Measurements from ENCODE around the gene WDR13.

WDR13 gene

DNA sequence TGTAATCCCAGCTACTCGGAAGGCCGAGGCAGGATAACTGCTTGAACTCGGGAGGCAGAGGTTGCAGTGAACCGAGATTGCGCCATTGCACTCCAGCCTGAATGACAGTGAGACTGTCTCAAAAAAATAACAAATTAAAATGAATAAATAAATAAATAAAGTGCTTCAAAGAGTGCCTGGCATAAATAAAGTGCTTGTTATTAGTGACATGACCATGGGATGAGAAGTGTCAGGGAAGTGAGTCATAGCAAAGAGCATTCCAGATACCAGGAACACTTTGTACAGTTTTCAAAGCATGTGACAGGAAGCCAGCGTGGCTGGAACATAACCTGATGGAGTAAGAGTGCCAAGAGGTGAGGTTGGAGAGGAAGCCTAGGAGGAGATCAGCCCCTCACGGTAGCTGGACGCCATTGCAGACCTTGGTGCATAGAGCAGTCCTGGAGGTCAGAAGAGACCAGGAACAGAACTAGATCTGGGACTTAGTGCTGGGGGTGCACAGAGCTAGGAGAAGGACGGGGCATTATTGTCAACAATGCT lies 6.0 kb upstream of the WDR13 start:
- Histone ChIP-seq H3K9me3 (ENCODE audit: control insufficient read depth in 1 of 2, low read length in 2 of 2) (no peaks in the 10 kb centered on the region), H3K9ac (ENCODE audit: low read depth in 1 of 2, low read length in 2 of 2) (no peak overlapping the region), H3K4me3 (ENCODE audit: low read depth in 1 of 2, low read length in 2 of 2) (no peak overlapping the region), H3K4me1 (ENCODE audit: control insufficient read depth in 1 of 2, insufficient read depth in 2 of 2, low read length in 2 of 2) (peaks cover 0 to 2% of the 10 kb centered on the region in 2 donors), H3K27me3 (ENCODE audit: control insufficient read depth in 1 of 2, insufficient read depth in 2 of 2, low read length in 2 of 2) (no peaks in the 10 kb centered on the region), H3K36me3 (ENCODE audit: control insufficient read depth in 1 of 2, insufficient read depth in 2 of 2, low read length in 2 of 2) (no peaks in the 10 kb centered on the region), H3K27ac (ENCODE audit: low read depth, low read length) (no peak overlapping the region)

DNA sequence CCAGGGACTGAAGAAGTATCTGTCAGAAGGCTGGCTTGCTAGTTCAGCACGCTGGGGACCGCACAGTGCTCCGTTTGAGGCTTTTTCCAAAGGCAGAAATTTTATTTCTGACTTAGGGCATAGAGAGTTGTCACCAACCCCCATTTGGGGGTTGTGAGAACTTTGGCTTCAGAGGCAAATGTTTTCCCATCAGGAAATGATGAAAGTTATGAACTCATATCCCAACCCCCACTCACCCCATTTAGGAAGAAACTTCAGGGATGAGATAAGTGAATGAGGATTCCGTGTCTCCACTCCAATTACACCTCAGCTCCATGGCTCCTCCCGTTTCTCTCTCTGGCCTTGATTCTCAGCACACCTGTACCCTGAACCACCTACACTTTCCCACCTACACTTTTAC lies 4.3 kb upstream of the WDR13 start:
- Histone ChIP-seq H3K27ac (ENCODE audit: low read depth, low read length) (no peak overlapping the region), H3K4me1 (ENCODE audit: control insufficient read depth in 1 of 2, insufficient read depth in 2 of 2, low read length in 2 of 2) (peaks cover 0 to 2% of the 10 kb centered on the region in 2 donors), H3K36me3 (ENCODE audit: control insufficient read depth in 1 of 2, insufficient read depth in 2 of 2, low read length in 2 of 2) (no peaks in the 10 kb centered on the region)

DNA sequence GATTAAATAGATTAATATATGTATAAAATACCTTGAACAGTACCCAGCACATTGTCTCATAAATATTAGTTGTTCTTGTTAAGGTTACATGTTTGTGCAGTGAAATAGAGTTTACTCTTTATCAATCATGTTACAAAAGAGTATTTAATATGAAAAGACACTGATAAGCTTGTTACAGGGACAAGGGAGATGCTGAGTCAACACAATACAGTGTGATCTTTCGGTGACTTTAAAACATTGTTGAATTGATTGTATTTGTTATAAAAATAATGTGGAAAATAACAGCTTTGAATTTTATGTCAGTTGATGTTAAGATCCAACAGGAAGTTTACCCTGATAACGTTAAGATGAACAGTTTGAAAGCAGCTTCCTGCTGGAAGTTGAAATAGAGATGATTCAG lies 1.4 kb upstream of the WDR13 start:
- H3K27me3 ChIP-seq (ENCODE audit: control insufficient read depth in 1 of 2, insufficient read depth in 2 of 2, low read length in 2 of 2): no peaks in the 10 kb centered on the region
- no peaks in the 10 kb centered on the region for H3K9me3 ChIP-seq (ENCODE audit: control insufficient read depth in 1 of 2, low read length in 2 of 2)
- no peak overlapping the region for H3K9ac ChIP-seq (ENCODE audit: low read depth in 1 of 2, low read length in 2 of 2)
- H3K36me3 ChIP-seq (ENCODE audit: control insufficient read depth in 1 of 2, insufficient read depth in 2 of 2, low read length in 2 of 2): peaks cover 3 to 21% of the 10 kb centered on the region in 2 donors
- H3K4me3 ChIP-seq (ENCODE audit: low read depth in 1 of 2, low read length in 2 of 2): no peak overlapping the region
- peaks cover 5 to 7% of the 10 kb centered on the region in 2 donors for H3K4me1 ChIP-seq (ENCODE audit: control insufficient read depth in 1 of 2, insufficient read depth in 2 of 2, low read length in 2 of 2)
- no peak overlapping the region for H3K27ac ChIP-seq (ENCODE audit: low read depth, low read length)

More for the DNA sequence above, 4.3 kb upstream of the WDR13 start:
- H3K27me3 ChIP-seq (ENCODE audit: control insufficient read depth in 1 of 2, insufficient read depth in 2 of 2, low read length in 2 of 2): no peaks in the 10 kb centered on the region
- H3K9me3 ChIP-seq (ENCODE audit: control insufficient read depth in 1 of 2, low read length in 2 of 2): no peaks in the 10 kb centered on the region
- no peak overlapping the region for H3K4me3 ChIP-seq (ENCODE audit: low read depth in 1 of 2, low read length in 2 of 2)
- no peak overlapping the region for H3K9ac ChIP-seq (ENCODE audit: low read depth in 1 of 2, low read length in 2 of 2)

DNA sequence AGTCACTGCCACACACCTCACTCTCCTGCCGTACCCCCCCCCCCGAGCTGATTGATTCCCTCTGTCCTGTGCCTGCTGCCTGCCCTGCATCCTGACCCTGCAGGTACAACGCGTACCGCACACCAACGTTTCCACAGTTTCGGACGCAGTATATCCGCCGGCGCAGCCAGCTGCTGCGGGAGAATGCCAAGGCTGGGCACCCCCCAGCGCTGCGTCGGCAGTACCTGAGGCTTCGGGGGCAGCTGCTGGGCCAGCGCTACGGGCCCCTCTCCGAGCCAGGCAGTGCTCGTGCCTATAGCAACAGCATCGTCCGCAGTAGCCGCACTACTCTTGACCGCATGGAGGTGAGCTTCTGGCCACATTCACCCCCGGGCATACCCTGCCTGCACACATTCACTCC lies 1.3 kb downstream of the WDR13 start:
- H3K9me3 ChIP-seq (ENCODE audit: control insufficient read depth in 1 of 2, low read length in 2 of 2): no peaks in the 10 kb centered on the region
- H3K27ac ChIP-seq (ENCODE audit: low read depth, low read length): peak overlapping the region; percentile 96
- H3K27me3 ChIP-seq (ENCODE audit: control insufficient read depth in 1 of 2, insufficient read depth in 2 of 2, low read length in 2 of 2): no peaks in the 10 kb centered on the region
- H3K9ac ChIP-seq (ENCODE audit: low read depth in 1 of 2, low read length in 2 of 2): peak overlapping the region; percentile 32 to 81
- peaks cover 3 to 38% of the 10 kb centered on the region in 2 donors for H3K36me3 ChIP-seq (ENCODE audit: control insufficient read depth in 1 of 2, insufficient read depth in 2 of 2, low read length in 2 of 2)
- peak overlapping the region; percentile 79 to 89 for H3K4me3 ChIP-seq (ENCODE audit: low read depth in 1 of 2, low read length in 2 of 2)
- H3K4me1 ChIP-seq (ENCODE audit: control insufficient read depth in 1 of 2, insufficient read depth in 2 of 2, low read length in 2 of 2): peaks cover 5 to 7% of the 10 kb centered on the region in 2 donors

DNA sequence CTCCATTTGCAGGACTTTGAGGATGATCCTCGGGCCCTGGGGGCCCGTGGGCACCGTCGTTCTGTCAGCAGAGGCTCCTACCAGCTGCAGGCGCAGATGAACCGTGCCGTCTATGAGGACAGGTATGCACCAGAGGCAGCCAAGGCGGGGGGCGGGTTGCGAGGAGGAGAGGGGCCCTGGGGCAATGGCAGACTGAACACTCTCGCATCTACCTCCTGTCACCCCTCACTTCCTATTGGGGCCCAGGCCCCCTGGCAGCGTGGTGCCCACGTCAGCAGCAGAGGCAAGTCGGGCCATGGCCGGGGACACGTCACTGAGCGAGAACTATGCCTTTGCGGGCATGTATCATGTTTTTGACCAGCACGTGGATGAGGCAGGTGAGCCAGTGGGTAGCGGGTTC lies 2.0 kb downstream of the WDR13 start:
- Histone ChIP-seq H3K27ac (ENCODE audit: low read depth, low read length) (no peak overlapping the region), H3K9ac (ENCODE audit: low read depth in 1 of 2, low read length in 2 of 2) (no peak overlapping the region), H3K27me3 (ENCODE audit: control insufficient read depth in 1 of 2, insufficient read depth in 2 of 2, low read length in 2 of 2) (no peaks in the 10 kb centered on the region), H3K9me3 (ENCODE audit: control insufficient read depth in 1 of 2, low read length in 2 of 2) (no peaks in the 10 kb centered on the region), H3K4me1 (ENCODE audit: control insufficient read depth in 1 of 2, insufficient read depth in 2 of 2, low read length in 2 of 2) (peaks cover 5 to 7% of the 10 kb centered on the region in 2 donors), H3K36me3 (ENCODE audit: control insufficient read depth in 1 of 2, insufficient read depth in 2 of 2, low read length in 2 of 2) (peaks cover 8 to 44% of the 10 kb centered on the region in 2 donors), H3K4me3 (ENCODE audit: low read depth in 1 of 2, low read length in 2 of 2) (no peak overlapping the region)

DNA sequence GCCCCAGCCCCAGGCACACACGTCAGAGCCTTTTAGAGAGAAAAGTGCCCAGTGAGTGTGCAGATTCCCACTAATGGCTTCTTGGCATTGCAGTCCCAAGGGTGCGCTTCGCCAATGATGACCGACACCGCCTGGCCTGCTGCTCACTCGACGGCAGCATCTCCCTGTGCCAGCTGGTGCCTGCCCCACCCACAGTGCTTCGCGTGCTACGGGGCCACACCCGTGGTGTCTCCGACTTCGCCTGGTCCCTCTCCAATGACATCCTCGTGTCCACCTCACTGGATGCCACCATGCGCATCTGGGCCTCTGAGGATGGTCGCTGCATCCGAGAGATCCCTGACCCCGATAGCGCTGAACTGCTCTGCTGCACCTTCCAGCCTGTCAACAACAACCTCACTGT lies 2.9 kb downstream of the WDR13 start:
- H3K4me1 ChIP-seq (ENCODE audit: control insufficient read depth in 1 of 2, insufficient read depth in 2 of 2, low read length in 2 of 2): peaks cover 5 to 7% of the 10 kb centered on the region in 2 donors
- no peak overlapping the region for H3K4me3 ChIP-seq (ENCODE audit: low read depth in 1 of 2, low read length in 2 of 2)
- H3K36me3 ChIP-seq (ENCODE audit: control insufficient read depth in 1 of 2, insufficient read depth in 2 of 2, low read length in 2 of 2): peaks cover 8 to 53% of the 10 kb centered on the region in 2 donors
- no peaks in the 10 kb centered on the region for H3K9me3 ChIP-seq (ENCODE audit: control insufficient read depth in 1 of 2, low read length in 2 of 2)
- H3K9ac ChIP-seq (ENCODE audit: low read depth in 1 of 2, low read length in 2 of 2): no peak overlapping the region
- no peak overlapping the region for H3K27ac ChIP-seq (ENCODE audit: low read depth, low read length)
- H3K27me3 ChIP-seq (ENCODE audit: control insufficient read depth in 1 of 2, insufficient read depth in 2 of 2, low read length in 2 of 2): no peaks in the 10 kb centered on the region

DNA sequence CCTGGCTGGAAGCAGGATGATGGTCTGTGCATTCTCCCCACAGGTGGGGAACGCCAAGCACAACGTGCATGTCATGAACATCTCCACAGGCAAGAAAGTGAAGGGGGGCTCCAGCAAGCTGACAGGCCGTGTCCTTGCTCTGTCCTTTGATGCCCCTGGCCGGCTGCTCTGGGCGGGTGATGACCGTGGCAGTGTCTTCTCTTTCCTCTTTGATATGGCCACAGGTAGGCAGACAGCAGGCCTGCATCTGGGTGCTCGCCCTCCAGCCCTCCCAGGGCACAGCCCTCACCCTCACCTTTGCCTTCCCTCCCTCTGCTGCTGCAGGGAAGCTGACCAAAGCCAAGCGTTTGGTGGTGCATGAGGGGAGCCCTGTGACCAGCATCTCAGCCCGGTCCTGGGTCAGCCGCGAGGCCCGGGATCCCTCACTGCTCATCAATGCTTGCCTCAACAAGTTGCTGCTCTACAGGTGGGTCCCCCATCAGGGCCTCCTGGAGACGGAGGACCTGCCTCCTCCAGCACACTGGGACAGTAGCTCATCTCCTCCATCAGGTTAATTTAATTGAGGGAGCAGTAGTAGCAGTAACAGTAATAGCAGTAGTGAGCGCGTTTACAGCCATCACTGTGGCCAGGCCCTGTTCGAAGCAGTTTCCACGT lies 4.6 kb downstream of the WDR13 start:
- Histone ChIP-seq H3K27ac (ENCODE audit: low read depth, low read length) (no peak overlapping the region), H3K36me3 (ENCODE audit: control insufficient read depth in 1 of 2, insufficient read depth in 2 of 2, low read length in 2 of 2) (peaks cover 8 to 53% of the 10 kb centered on the region in 2 donors)

DNA sequence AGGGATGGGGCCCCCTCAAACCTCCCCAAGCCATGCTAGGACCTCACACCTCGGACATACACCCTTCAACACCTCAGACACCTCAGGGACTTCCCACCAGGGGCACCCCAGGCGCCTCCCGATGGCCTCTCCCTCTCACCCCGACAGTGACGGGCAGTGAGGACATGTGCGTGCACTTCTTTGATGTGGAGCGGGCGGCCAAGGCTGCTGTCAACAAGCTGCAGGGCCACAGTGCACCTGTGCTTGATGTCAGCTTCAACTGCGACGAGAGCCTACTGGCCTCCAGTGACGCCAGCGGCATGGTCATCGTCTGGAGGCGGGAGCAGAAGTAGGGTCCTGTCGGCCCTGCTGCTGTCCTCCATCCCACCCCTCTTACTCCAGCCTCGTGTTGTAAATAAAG lies 7.4 kb downstream of the WDR13 start:
- Histone ChIP-seq H3K27ac (ENCODE audit: low read depth, low read length) (no peak overlapping the region), H3K27me3 (ENCODE audit: control insufficient read depth in 1 of 2, insufficient read depth in 2 of 2, low read length in 2 of 2) (no peaks in the 10 kb centered on the region), H3K4me1 (ENCODE audit: control insufficient read depth in 1 of 2, insufficient read depth in 2 of 2, low read length in 2 of 2) (no peaks in the 10 kb centered on the region), H3K4me3 (ENCODE audit: low read depth in 1 of 2, low read length in 2 of 2) (no peak overlapping the region), H3K9ac (ENCODE audit: low read depth in 1 of 2, low read length in 2 of 2) (no peak overlapping the region), H3K9me3 (ENCODE audit: control insufficient read depth in 1 of 2, low read length in 2 of 2) (no peaks in the 10 kb centered on the region), H3K36me3 (ENCODE audit: control insufficient read depth in 1 of 2, insufficient read depth in 2 of 2, low read length in 2 of 2) (peaks cover 5 to 40% of the 10 kb centered on the region in 2 donors)

More for the DNA sequence above, 4.6 kb downstream of the WDR13 start:
- H3K9ac ChIP-seq (ENCODE audit: low read depth in 1 of 2, low read length in 2 of 2): no peak overlapping the region
- H3K4me3 ChIP-seq (ENCODE audit: low read depth in 1 of 2, low read length in 2 of 2): no peak overlapping the region
- peaks cover 5 to 7% of the 10 kb centered on the region in 2 donors for H3K4me1 ChIP-seq (ENCODE audit: control insufficient read depth in 1 of 2, insufficient read depth in 2 of 2, low read length in 2 of 2)
- no peaks in the 10 kb centered on the region for H3K27me3 ChIP-seq (ENCODE audit: control insufficient read depth in 1 of 2, insufficient read depth in 2 of 2, low read length in 2 of 2)
- no peaks in the 10 kb centered on the region for H3K9me3 ChIP-seq (ENCODE audit: control insufficient read depth in 1 of 2, low read length in 2 of 2)

DNA sequence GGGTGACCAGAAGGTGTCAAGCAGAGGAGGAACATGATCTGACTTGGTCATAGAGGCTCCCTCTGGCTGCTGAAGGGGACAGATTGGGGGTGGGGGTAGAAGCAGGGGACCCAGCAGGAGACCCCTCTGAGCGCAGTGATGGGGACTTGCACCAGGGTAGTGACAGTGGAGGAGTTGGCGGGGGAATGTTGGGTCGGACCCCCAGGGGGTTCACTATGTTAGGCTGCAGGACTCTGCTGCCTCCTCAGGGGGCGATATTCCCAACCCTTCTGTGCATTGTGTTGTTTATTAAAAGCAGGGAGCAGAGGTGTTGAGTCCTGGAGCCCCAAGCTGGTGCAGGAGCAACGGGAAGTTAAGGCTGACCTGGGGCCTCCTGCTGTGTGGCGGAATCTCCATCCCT lies 8.8 kb downstream of the WDR13 start:
- Histone ChIP-seq H3K4me1 (ENCODE audit: control insufficient read depth in 1 of 2, insufficient read depth in 2 of 2, low read length in 2 of 2) (no peaks in the 10 kb centered on the region), H3K36me3 (ENCODE audit: control insufficient read depth in 1 of 2, insufficient read depth in 2 of 2, low read length in 2 of 2) (peaks cover 5 to 31% of the 10 kb centered on the region in 2 donors), H3K27me3 (ENCODE audit: control insufficient read depth in 1 of 2, insufficient read depth in 2 of 2, low read length in 2 of 2) (no peaks in the 10 kb centered on the region), H3K9ac (ENCODE audit: low read depth in 1 of 2, low read length in 2 of 2) (no peak overlapping the region), H3K4me3 (ENCODE audit: low read depth in 1 of 2, low read length in 2 of 2) (no peak overlapping the region), H3K27ac (ENCODE audit: low read depth, low read length) (no peak overlapping the region), H3K9me3 (ENCODE audit: control insufficient read depth in 1 of 2, low read length in 2 of 2) (no peaks in the 10 kb centered on the region)

DNA sequence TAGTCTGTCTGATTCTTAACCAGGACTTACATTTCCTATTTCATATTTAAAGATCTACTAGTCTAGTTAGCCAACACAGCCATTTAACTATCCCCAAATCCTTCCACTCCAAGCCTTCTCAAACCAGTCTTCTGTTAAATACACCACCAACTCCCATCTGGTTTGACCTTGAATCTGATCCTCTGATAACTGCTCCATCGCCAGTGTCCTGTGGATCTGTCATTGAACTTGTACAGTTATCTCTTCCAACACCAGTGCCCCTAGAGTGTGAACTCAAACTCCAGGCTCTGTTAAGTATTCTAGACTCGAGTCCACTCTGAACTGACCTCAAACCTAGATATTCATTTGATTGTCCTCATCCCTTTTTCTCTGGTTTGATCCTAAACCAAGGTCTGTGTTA lies 14.4 kb downstream of the WDR13 start:
- Histone ChIP-seq H3K27ac (ENCODE audit: low read depth, low read length) (no peak overlapping the region), H3K9me3 (ENCODE audit: control insufficient read depth in 1 of 2, low read length in 2 of 2) (no peaks in the 10 kb centered on the region), H3K27me3 (ENCODE audit: control insufficient read depth in 1 of 2, insufficient read depth in 2 of 2, low read length in 2 of 2) (no peaks in the 10 kb centered on the region), H3K4me1 (ENCODE audit: control insufficient read depth in 1 of 2, insufficient read depth in 2 of 2, low read length in 2 of 2) (no peaks in the 10 kb centered on the region), H3K4me3 (ENCODE audit: low read depth in 1 of 2, low read length in 2 of 2) (no peak overlapping the region), H3K36me3 (ENCODE audit: control insufficient read depth in 1 of 2, insufficient read depth in 2 of 2, low read length in 2 of 2) (no peaks in the 10 kb centered on the region), H3K9ac (ENCODE audit: low read depth in 1 of 2, low read length in 2 of 2) (no peak overlapping the region)
